22Rv1 (cell line): Measurements from ENCODE around the gene POLR3H.
A peak's percentile ranks its signal among the peaks of the same experiment; 100 is the strongest.

Source experiments
- H3K27ac ChIP-seq: fragments of 450-650 bp; 2 replicates; pipeline ENCODE4 v1.5.1; 2017
- CTCF ChIP-seq: fragments of 450-650 bp; IDR thresholded peaks from 2 replicates; pipeline ENCODE4 v1.5.1; 2017; ENCODE audit warnings: mild to moderate bottlenecking
- ZFX ChIP-seq: fragments of 450-650 bp; IDR thresholded peaks from 2 replicates; pipeline ENCODE4 v1.6.1; 2017; ENCODE audit warnings: antibody characterized with exemption, borderline replicate concordance

POLR3H gene

GRCh38 chr22:41523464-41524221 is 20.6 kb downstream of the POLR3H start:
- peak overlapping the region; percentile 75 for H3K27ac ChIP-seq
- TF ChIP-seq ZFX (no peak), CTCF (no peak)

- TF ChIP-seq ZFX: no peak
- TF ChIP-seq CTCF: no peak
- H3K27ac ChIP-seq: peak overlapping the region; percentile 75
Observed at GRCh38 chr22:41522813-41523212, 21.5 kb downstream of the POLR3H start.

- no peak for TF ChIP-seq CTCF
- no peak for TF ChIP-seq ZFX
- H3K27ac ChIP-seq: peak overlapping the region; percentile 36
Observed at GRCh38 chr22:41521126-41521525, 23.1 kb downstream of the POLR3H start.

- H3K27ac ChIP-seq: no peak overlapping the region
- no peak for TF ChIP-seq ZFX
- TF ChIP-seq CTCF: peak; percentile 53
Observed at GRCh38 chr22:41518048-41518347, 26.3 kb downstream of the POLR3H start.

- TF ChIP-seq CTCF: peak; percentile 93
- no peak for TF ChIP-seq ZFX
- H3K27ac ChIP-seq: no peak overlapping the region
Observed at GRCh38 chr22:41517172-41518047, 26.9 kb downstream of the POLR3H start.

DNA sequence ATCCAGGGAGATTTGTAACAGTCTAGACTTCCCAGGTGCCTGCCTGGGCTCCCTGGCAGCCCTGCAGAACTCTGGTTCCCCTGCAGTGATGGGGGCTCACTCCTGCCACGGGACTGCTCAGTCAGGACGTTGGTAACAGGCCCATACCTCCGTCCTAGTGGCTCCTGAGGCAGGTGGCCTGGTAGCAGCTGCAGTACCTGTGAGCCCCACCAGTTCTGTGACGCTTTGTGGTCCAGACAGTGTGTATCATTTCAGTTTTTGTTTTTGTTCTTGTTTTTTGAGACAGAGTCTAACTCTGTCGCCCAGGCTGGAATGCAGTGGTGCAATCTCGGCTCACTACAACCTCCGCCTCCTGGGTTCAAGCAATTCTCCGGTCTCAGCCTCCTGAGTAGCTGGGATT is 27.8 kb downstream of the POLR3H start:
- no peak for TF ChIP-seq CTCF
- TF ChIP-seq ZFX: no peak
- no peak overlapping the region for H3K27ac ChIP-seq

GRCh38 chr22:41513391-41513790 is 30.9 kb downstream of the POLR3H start:
- TF ChIP-seq ZFX (no peak), CTCF (no peak)
- H3K27ac ChIP-seq: peak overlapping the region; percentile 89
